CD14-positive monocyte (primary cell): ENCODE measurements around the gene NSD2. TPM values are rescaled to one million over a fixed set of nuclear protein-coding genes. Genes with fewer than 3 reads are reported as not detected.
A peak's percentile ranks its signal among the peaks of the same experiment; 100 is the strongest.

Experiments used
- DNase-seq, 3 donors: peaks; one replicate each; pipeline ENCODE4 v3.0.0-alpha.2; 2011 to 2022
- H2AFZ ChIP-seq: 2 replicates; pipeline ENCODE4 v1.6.0; 2012; ENCODE audit warnings: mild to moderate bottlenecking, low read depth, low read length, inconsistent platforms; ENCODE audit not compliant: insufficient read depth, poor library complexity, severe bottlenecking
- H3K27ac ChIP-seq, 2 donors: 1 replicate in 1 of 2; 2 replicates in 1 of 2; pipeline ENCODE4 v1.5.1; 2012 to 2013; ENCODE audit warnings: low read length in 2 of 2, control low read depth in 1 of 2, inconsistent platforms in 1 of 2, low read depth in 1 of 2, mild to moderate bottlenecking in 1 of 2
- H3K27me3 ChIP-seq, 2 donors: one replicate each; pipeline versions ENCODE4 v1.6.0 to v1.6.1; 2011 to 2013; ENCODE audit warnings: low read length in 2 of 2; ENCODE audit not compliant: control insufficient read depth in 2 of 2, insufficient read depth in 2 of 2
- H3K36me3 ChIP-seq, 2 donors: replicated peaks in 1 of 2; 1 replicate in 1 of 2; 2 replicates in 1 of 2; pipeline versions ENCODE4 v1.5.1 to v1.6.1; 2012 to 2013; ENCODE audit warnings: low read length in 2 of 2, control low read depth in 1 of 2, inconsistent platforms in 1 of 2, mild to moderate bottlenecking in 1 of 2; ENCODE audit not compliant: insufficient read depth in 2 of 2, control insufficient read depth in 1 of 2
- H3K4me1 ChIP-seq, 2 donors: 1 replicate in 1 of 2; 2 replicates in 1 of 2; pipeline versions ENCODE4 v1.5.1 to v1.6.1; 2012 to 2013; ENCODE audit warnings: low read length in 2 of 2, control low read depth in 1 of 2, inconsistent platforms in 1 of 2, mild to moderate bottlenecking in 1 of 2, moderate library complexity in 1 of 2; ENCODE audit not compliant: insufficient read depth in 2 of 2, control insufficient read depth in 1 of 2
- H3K4me2 ChIP-seq: replicated peaks from 2 replicates; pipeline ENCODE3; 2012; ENCODE audit warnings: low read length, moderate library complexity, mild to moderate bottlenecking; ENCODE audit not compliant: poor library complexity, severe bottlenecking; ENCODE audit errors: extremely low read depth
- H3K4me3 ChIP-seq, 3 experiments: fragments of 200-600 bp in 1 of 3; sonication (generic) in 1 of 3; replicated peaks in 1 of 3; 1 replicate in 2 of 3; 2 replicates in 1 of 3; pipeline ENCODE4 v1.5.1; 2011 to 2013; ENCODE audit warnings: low read length in 3 of 3, mild to moderate bottlenecking in 3 of 3, control low read depth in 2 of 3, low read depth in 2 of 3, inconsistent platforms in 1 of 3, moderate library complexity in 1 of 3
- H3K79me2 ChIP-seq: 2 replicates; pipeline ENCODE4 v1.6.0; 2012; ENCODE audit warnings: mild to moderate bottlenecking, control low read depth, inconsistent platforms, low read length, moderate library complexity; ENCODE audit not compliant: insufficient read depth
- H3K9ac ChIP-seq: 2 replicates; pipeline ENCODE4 v1.6.0; 2017; ENCODE audit warnings: low read length, mild to moderate bottlenecking; ENCODE audit not compliant: insufficient read depth, poor library complexity, severe bottlenecking
- H3K9me3 ChIP-seq, 2 donors: replicated peaks in 1 of 2; 1 replicate in 1 of 2; 2 replicates in 1 of 2; pipeline versions ENCODE4 v1.5.1 to v1.6.1; 2012 to 2013; ENCODE audit warnings: low read length in 2 of 2, control low read depth in 1 of 2; ENCODE audit not compliant: control insufficient read depth in 1 of 2, insufficient read depth in 1 of 2
- H4K20me1 ChIP-seq: 2 replicates; pipeline ENCODE4 v1.6.0; 2012; ENCODE audit warnings: mild to moderate bottlenecking, low read length, control low read depth, moderate library complexity; ENCODE audit not compliant: insufficient read depth
- H3K27ac Mint-ChIP-seq, 7 donors: one replicate each; pipeline ENCODE4 v1.8.0; 2020; ENCODE audit warnings: mild to moderate bottlenecking in 7 of 7, mixed read lengths in 7 of 7, moderate library complexity in 6 of 7, inconsistent platforms in 2 of 7
- H3K27me3 Mint-ChIP-seq, 3 donors: one replicate each; pipeline ENCODE4 v1.8.0; 2021 to 2022; ENCODE audit warnings: low read depth in 3 of 3, mild to moderate bottlenecking in 3 of 3, mixed read lengths in 3 of 3, moderate library complexity in 3 of 3, inconsistent platforms in 1 of 3
- H3K36me3 Mint-ChIP-seq, 2 donors: one replicate each; pipeline ENCODE4 v1.8.0; 2020; ENCODE audit warnings: mixed read lengths in 2 of 2, inconsistent platforms in 1 of 2, mild to moderate bottlenecking in 1 of 2
- H3K4me1 Mint-ChIP-seq: one replicate; pipeline ENCODE4 v1.8.0; 2020; ENCODE audit warnings: mild to moderate bottlenecking, mixed read lengths
- H3K4me3 Mint-ChIP-seq, 2 donors: one replicate each; pipeline ENCODE4 v1.8.0; 2020; ENCODE audit warnings: mild to moderate bottlenecking in 2 of 2, mixed read lengths in 2 of 2, moderate library complexity in 1 of 2
- H3K9me3 Mint-ChIP-seq, 7 donors: one replicate each; pipeline ENCODE4 v1.8.0; 2020 to 2022; ENCODE audit warnings: mixed read lengths in 7 of 7, mild to moderate bottlenecking in 6 of 7, moderate library complexity in 6 of 7, inconsistent platforms in 2 of 7
- WGBS: methylation state at CpG from one replicate; pipeline ENCODE4 v1.1.5; 2013; ENCODE audit warnings: missing lambda C conversion rate; ENCODE audit not compliant: insufficient coverage; 5-methylcytosine and 5-hydroxymethylcytosine counted together
- intact Hi-C, 2 donors: fragments of 100-400 bp; cut with micrococcal nuclease; formaldehyde crosslinking; loops; one replicate each; pipeline versions ENCODE4 v1.15.0 to v1.15.1; 2023
- polyA plus RNA-seq, 3 donors: library from polyadenylated mRNA; depleted of rRNA in 1 of 3; unstranded in 2 of 3; stranded (reverse) in 1 of 3; fragments of 300-500 nt in 2 of 3; fragments of >200 nt in 1 of 3; fragmentation: Illumina TruSeq in 2 of 3; gene quantifications; 1 replicate in 2 of 3; 2 replicates in 1 of 3; pipeline ENCODE4 v1.2.3, GENCODE V29; 2012 to 2021
- TF ChIP-seq, protein P1 (sequence below): fragments of 200-600 bp; IDR thresholded peaks from one replicate; pipeline ENCODE4 v1.8.0; 2022; ENCODE audit warnings: antibody characterized with exemption, mild to moderate bottlenecking

Gene NSD2
- polyA plus RNA-seq, 3 donors, result 1.9 to 8.7 (median 2.3) TPM

GRCh38 chr4:1973661-1974060 lies 102.5 kb downstream of the NSD2 start:
- H4K20me1 ChIP-seq, result no peaks in the 10 kb centered on the region
- WGBS, result 100% methylated on average over 18 of the region's 18 CpGs
- DNase-seq, result no peak
- H3K79me2 ChIP-seq, result no peaks in the 10 kb centered on the region
- H3K36me3 Mint-ChIP-seq, result peaks cover 76 to 98% of the 10 kb centered on the region in 2 donors
- H3K9me3 Mint-ChIP-seq, result no peaks in the 10 kb centered on the region
- H3K27ac ChIP-seq, result no peak overlapping the region
- H3K36me3 ChIP-seq, result peaks cover 60 to 100% of the 10 kb centered on the region in 2 donors
- TF ChIP-seq, protein P1, sequence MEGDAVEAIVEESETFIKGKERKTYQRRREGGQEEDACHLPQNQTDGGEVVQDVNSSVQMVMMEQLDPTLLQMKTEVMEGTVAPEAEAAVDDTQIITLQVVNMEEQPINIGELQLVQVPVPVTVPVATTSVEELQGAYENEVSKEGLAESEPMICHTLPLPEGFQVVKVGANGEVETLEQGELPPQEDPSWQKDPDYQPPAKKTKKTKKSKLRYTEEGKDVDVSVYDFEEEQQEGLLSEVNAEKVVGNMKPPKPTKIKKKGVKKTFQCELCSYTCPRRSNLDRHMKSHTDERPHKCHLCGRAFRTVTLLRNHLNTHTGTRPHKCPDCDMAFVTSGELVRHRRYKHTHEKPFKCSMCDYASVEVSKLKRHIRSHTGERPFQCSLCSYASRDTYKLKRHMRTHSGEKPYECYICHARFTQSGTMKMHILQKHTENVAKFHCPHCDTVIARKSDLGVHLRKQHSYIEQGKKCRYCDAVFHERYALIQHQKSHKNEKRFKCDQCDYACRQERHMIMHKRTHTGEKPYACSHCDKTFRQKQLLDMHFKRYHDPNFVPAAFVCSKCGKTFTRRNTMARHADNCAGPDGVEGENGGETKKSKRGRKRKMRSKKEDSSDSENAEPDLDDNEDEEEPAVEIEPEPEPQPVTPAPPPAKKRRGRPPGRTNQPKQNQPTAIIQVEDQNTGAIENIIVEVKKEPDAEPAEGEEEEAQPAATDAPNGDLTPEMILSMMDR, result no peak
- H3K4me3 Mint-ChIP-seq, result no peak overlapping the region
- no peaks in the 10 kb centered on the region for H3K4me1 ChIP-seq
- no peaks in the 10 kb centered on the region for H3K4me1 Mint-ChIP-seq
- H2AFZ ChIP-seq, result no peak overlapping the region
- no peak overlapping the region for H3K4me3 ChIP-seq
- peaks cover 0 to 4% (median 2%) of the 10 kb centered on the region in 3 donors for H3K27me3 Mint-ChIP-seq
- no peaks in the 10 kb centered on the region for H3K9me3 ChIP-seq
- no peaks in the 10 kb centered on the region for H3K27me3 ChIP-seq
- no peak overlapping the region for H3K9ac ChIP-seq
- peak overlapping the region in 1 of 7 donors; percentile 38 for H3K27ac Mint-ChIP-seq
- intact Hi-C loops, result no loop called here
- H3K4me2 ChIP-seq, result no peak overlapping the region

DNA sequence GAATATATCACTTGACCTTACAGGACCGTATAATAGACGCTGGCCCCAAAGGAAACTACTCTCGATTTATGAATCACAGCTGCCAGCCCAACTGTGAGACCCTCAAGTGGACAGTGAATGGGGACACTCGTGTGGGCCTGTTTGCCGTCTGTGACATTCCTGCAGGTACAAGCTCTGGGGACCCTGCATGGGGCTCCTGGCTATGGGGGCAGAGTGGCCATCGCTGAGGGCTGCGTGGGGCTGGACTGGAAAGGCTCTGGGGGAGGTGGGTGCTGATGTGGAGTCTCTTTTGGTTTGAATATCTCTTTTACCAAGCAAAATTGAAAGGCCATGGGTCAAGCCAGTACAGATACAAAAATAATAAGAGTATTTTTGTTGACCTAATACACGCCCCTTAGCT lies 103.6 kb downstream of the NSD2 start:
- H3K36me3 Mint-ChIP-seq, result peaks cover 76 to 96% of the 10 kb centered on the region in 2 donors
- no peaks in the 10 kb centered on the region for H3K79me2 ChIP-seq
- H3K9me3 ChIP-seq, result no peaks in the 10 kb centered on the region
- H3K4me1 Mint-ChIP-seq, result no peaks in the 10 kb centered on the region
- H3K9ac ChIP-seq, result no peak overlapping the region
- no peak overlapping the region for H3K27ac ChIP-seq
- no peaks in the 10 kb centered on the region for H4K20me1 ChIP-seq
- no peak overlapping the region for H2AFZ ChIP-seq
- H3K4me2 ChIP-seq, result no peak overlapping the region
- H3K4me3 Mint-ChIP-seq, result no peak overlapping the region
- H3K9me3 Mint-ChIP-seq, result no peaks in the 10 kb centered on the region
- no peaks in the 10 kb centered on the region for H3K27me3 ChIP-seq
- peaks cover 0 to 4% (median 2%) of the 10 kb centered on the region in 3 donors for H3K27me3 Mint-ChIP-seq
- DNase-seq, result no peak
- intact Hi-C loops, result no loop called here
- peak overlapping the region in 2 of 7 donors; percentile 33 to 37 for H3K27ac Mint-ChIP-seq
- H3K36me3 ChIP-seq, result peaks cover 63 to 100% of the 10 kb centered on the region in 2 donors
- WGBS, result 95% methylated on average over 8 of the region's 8 CpGs
- H3K4me1 ChIP-seq, result no peaks in the 10 kb centered on the region
- TF ChIP-seq, protein P1, result no peak
- no peak overlapping the region for H3K4me3 ChIP-seq
